Tibial nerve (tissue), 4 donors: ENCODE data around the gene CNGB1.

Experiments used
- EP300 ChIP-seq, 2 donors: sonication (generic); formaldehyde crosslinking; IDR thresholded peaks; one replicate each; pipeline ENCODE4 v1.6.1; 2017; ENCODE audit warnings: antibody characterized with exemption in 2 of 2, mild to moderate bottlenecking in 1 of 2
- POLR2A ChIP-seq, 2 donors: fragments of 450-650 bp; IDR thresholded peaks; one replicate each; pipeline ENCODE4 v1.6.1; 2017; ENCODE audit warnings: antibody characterized with exemption in 2 of 2, mild to moderate bottlenecking in 2 of 2, moderate library complexity in 2 of 2
- TF ChIP-seq, protein P1 (sequence below), 5 experiments: fragments of 200-600 bp in 3 of 5; fragments of 450-650 bp in 2 of 5; sonication (generic) in 3 of 5; IDR thresholded peaks; one replicate each; pipeline ENCODE4 v1.5.1; 2016 to 2019; ENCODE audit warnings: antibody characterized with exemption in 5 of 5, mild to moderate bottlenecking in 3 of 5, moderate library complexity in 2 of 5

DNA sequence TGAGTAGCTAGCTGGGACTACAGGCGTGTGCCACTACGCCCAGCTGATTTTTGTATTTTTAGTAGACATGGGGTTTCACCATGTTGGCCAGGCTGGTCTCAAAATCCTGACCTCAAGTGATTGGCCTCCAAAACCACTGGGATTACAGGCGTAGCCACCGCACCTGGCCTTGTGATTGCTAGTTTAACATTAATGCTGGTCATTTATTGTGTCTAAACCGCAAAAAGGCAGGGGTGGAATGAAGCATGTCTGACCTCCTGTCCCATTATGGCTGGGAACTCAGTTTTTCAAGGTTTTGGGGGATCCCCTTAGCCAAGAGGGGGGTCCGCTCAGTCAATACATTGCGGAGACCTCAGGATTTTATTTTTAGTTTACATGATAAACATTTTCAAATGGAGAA, 10.7 kb upstream of the CNGB1 start:
- TF ChIP-seq, protein P1, sequence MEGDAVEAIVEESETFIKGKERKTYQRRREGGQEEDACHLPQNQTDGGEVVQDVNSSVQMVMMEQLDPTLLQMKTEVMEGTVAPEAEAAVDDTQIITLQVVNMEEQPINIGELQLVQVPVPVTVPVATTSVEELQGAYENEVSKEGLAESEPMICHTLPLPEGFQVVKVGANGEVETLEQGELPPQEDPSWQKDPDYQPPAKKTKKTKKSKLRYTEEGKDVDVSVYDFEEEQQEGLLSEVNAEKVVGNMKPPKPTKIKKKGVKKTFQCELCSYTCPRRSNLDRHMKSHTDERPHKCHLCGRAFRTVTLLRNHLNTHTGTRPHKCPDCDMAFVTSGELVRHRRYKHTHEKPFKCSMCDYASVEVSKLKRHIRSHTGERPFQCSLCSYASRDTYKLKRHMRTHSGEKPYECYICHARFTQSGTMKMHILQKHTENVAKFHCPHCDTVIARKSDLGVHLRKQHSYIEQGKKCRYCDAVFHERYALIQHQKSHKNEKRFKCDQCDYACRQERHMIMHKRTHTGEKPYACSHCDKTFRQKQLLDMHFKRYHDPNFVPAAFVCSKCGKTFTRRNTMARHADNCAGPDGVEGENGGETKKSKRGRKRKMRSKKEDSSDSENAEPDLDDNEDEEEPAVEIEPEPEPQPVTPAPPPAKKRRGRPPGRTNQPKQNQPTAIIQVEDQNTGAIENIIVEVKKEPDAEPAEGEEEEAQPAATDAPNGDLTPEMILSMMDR (IDR thresholded peaks at IDR 0.05), result no peak
- TF ChIP-seq POLR2A (IDR thresholded peaks at IDR 0.05) (no peak), EP300 (IDR thresholded peaks at IDR 0.05) (no peak)
